ENCODE measurements around the gene TAF1A.

The TAF1A gene

DNA sequence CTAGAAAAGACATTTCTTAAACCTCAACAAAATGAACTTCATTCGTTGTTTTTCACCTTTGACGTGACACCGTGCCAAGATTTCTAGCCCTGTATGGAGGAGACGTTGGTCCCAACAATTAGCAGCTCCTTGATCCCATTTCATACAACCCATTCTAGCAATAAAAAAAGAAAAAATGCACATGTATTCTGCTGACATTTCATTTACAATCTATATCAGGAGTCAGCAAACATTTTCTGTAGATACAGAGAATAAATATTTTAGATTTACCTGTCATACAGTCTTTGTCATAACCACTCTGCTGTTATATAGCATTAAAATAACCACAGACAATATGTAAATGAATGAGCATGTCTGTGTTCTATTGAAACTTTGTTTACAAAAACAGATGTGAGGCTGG is 7.0 kb upstream of the TAF1A start:
- DNase-seq (ENCODE audit: low read depth, low spot score): no peak

DNA sequence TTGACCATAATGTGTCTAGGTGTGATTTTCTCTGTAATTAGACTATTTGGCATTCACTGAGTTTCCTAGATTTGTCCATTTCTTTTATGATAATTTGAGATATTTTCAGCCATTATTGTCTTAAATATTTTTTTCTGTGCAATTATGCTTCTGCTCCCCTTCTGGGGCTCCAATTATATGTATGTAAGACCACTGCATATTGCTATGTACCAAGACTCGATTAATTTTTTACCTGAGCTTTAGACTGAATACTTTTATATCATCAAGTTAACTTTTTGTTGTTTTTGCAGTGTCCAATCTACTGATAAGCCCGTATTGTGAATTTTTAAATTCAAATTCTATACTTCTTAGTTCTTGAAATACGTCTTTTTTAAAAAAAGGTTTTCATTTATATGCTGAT is 5.1 kb upstream of the TAF1A start:
- no peak for DNase-seq (ENCODE audit: low read depth, low spot score)

- no peak for DNase-seq (ENCODE audit: low read depth, low spot score)
Observed at GRCh38 chr1:222592171-222592570, 2.4 kb upstream of the TAF1A start.

GRCh38 chr1:222588135-222588534 is 1.6 kb downstream of the TAF1A start:
- DNase-seq (ENCODE audit: low read depth, low spot score): no peak

GRCh38 chr1:222586842-222587241 is 2.9 kb downstream of the TAF1A start:
- no peak for DNase-seq (ENCODE audit: low read depth, low spot score)

DNA sequence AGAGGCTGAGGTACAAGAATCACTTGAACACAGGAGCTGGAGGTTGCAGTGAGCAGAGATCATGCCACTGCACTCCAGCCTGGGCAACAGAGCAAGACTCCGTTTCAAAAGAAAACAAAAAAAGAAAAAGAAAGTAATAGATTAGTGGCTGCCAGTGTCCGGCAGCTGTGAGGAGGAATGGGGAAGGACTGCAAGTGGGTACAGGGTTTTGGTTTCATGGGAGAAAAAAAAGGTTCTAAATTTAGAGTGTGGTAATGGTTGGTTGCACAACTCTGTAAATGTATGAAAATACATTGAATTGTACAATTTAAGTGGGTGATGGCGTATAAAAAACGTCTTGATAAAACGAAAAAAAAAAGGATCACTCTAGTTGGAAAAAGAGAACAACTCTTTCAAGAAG is 6.7 kb downstream of the TAF1A start:
- DNase-seq (ENCODE audit: low read depth, low spot score): no peak

DNA sequence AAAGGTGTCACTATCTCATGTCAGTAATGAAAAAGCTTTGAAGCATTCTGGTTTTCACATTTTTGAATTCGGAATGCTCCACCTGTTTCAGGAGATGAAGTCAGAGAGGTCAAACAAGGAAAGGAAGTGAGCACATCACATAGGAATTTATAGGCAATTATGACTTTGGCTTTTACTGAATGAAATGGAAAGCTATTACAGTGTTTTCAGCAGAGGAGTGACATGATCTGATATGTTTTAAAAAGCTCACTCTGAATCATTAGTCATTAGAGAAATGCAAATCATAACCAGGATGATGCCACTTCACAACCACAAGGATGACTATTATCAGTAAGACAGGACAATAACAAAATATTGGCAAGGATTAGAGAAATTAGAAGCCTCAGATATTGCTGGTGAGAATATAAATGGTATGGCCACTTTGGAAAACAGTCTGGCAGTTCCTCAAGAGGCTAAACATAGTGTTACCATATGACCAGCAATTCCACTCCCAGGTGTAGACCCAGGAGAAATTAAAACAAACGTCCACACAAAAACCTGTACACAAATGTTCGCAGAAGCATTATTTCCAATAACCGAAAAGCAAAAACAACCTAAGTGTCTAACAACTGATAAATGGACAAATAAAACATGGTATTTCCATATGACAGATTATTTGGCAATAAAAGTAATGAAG is 7.5 kb downstream of the TAF1A start:
- no peak for DNase-seq (ENCODE audit: low read depth, low spot score)

GRCh38 chr1:222579316-222579715 is 10.4 kb downstream of the TAF1A start:
- no peak for DNase-seq (ENCODE audit: low read depth, low spot score)

DNA sequence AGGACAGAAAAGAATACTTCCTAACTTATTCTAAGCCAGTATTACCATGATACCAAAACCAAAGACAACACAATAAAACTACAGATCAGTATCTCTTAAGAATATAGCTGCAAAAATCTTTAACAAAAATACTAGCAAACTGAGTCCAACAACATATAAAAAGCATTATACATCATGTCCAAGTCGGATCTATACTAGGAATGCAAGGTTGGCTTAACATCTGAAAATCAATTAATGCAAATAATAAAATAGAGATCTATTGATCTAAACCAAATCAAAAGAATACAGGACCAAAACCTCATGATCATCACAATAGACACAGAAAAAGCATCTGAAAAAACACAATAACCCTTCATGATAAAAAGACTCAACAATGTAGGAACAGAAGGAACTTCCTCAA is 18.9 kb downstream of the TAF1A start:
- DNase-seq (ENCODE audit: low read depth, low spot score): no peak

- DNase-seq (ENCODE audit: low read depth, low spot score): no peak
Observed at GRCh38 chr1:222561656-222562055, 28.1 kb downstream of the TAF1A start.

DNA sequence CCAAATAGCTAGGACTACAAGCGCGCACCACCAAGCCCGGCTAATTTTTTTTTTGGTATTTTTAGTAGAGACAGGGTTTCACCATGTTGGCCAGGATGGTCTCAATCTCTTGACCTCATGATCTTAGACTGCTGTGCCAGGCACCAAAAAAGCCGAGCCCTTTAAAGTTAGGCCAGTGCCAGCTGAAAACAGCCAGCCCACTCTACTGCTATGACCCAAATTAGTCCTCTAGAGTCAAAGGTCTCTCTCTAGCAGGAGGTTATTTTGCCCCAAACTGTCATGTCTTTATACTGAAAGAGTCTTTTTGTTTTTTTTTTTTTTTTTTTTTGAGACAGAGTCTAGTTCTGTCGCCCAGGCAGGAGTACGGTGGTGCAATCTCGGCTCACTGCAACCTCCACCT is 32.2 kb downstream of the TAF1A start:
- no peak for DNase-seq (ENCODE audit: low read depth, low spot score)

GRCh38 chr1:222557148-222557547 is 32.6 kb downstream of the TAF1A start:
- no peak for DNase-seq (ENCODE audit: low read depth, low spot score)

GRCh38 chr1:222555992-222556615 is 33.6 kb downstream of the TAF1A start:
- DNase-seq (ENCODE audit: low read depth, low spot score): no peak

- no peak for DNase-seq (ENCODE audit: low read depth, low spot score)
Observed at GRCh38 chr1:222554177-222554576, 35.6 kb downstream of the TAF1A start.

DNA sequence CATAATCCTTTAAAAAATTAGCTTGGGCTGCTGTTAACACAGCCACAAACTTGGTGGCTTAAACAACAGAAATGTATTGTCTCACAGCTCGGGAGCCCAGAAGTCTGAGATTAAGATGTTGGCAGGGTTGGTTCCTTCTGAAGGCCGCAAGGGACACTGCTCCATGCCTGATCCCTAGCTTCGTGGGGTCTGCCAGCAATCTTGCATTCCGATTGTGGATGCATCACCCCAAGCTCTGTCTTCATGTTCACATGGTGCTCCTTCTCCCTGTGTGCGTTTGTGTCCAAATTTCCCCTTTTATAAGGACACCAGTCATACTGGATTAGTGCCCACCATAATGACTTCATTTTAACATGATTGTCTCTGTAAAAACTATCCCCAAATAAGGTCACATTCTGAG is 36.9 kb downstream of the TAF1A start:
- no peak for DNase-seq (ENCODE audit: low read depth, low spot score)

- no peak for DNase-seq (ENCODE audit: low read depth, low spot score)
Observed at GRCh38 chr1:222547944-222548671, 41.6 kb downstream of the TAF1A start, which contains the start of gene HHIPL2. Gene HHIPL2, minus strand, starts transcription at chr1:222548104. Its CDS starts 60 bp downstream, at chr1:222548044.

DNA sequence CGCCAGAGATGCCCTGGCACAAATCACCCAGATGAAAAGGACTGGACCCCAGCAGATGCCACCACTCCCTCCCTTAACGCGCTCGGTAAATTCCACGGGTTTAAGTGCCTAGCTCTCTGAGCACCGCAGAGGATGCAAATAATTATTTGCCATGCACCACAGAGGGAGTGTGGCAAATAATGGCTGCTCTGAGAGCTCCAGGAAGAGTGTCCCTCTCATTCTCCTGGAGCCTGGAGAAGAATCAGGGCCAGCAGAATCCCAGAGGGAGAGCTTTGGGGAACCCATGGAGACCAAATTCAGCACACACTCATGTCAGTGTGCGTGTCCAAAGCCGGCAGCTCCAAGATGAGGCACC is 42.5 kb downstream of the TAF1A start:
- DNase-seq (ENCODE audit: low read depth, low spot score): no peak

- DNase-seq (ENCODE audit: low read depth, low spot score): no peak
Observed at GRCh38 chr1:222546548-222547259, 43.0 kb downstream of the TAF1A start.

- no peak for DNase-seq (ENCODE audit: low read depth, low spot score)
Observed at GRCh38 chr1:222546091-222546490, 43.6 kb downstream of the TAF1A start.

DNA sequence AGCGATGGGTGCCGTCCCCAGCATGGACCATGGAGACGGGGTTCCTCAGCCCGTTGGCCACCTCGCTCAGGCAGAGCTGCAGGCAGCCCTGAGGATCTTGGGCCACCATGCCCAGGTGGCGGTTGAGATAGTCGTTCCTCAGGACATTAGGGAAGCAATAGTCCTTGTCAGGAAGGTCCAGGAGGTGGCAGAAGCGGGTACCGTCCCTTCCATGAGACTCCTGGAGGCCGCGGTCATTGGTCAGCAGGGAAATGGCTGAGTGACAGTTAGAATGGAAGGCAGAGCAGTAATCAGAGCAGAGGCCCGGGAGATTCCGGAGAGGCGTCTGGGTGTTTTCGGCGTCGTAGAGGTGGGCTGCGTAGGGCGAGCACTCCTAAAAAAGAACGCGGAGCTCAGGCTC is 45.9 kb downstream of the TAF1A start:
- DNase-seq (ENCODE audit: low read depth, low spot score): no peak

DNA sequence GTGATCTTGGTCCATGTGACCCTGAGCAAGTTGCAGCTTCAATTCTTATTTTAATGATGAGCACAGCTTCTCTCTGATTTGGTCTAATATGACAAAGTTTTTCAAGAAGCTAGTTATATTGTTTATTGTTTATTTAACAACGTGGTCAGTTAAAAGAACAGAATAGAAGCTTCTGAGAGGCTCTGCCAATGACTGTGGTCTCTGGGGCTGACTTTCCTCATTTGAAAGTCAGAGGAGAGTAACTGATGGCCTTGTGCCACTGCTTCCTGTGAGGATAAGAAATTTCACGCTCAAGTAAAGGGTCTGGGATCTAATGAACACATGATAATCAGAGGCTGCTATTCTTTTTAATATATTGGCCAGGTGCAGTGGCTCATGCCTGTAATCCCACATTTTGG is 49.1 kb downstream of the TAF1A start:
- no peak for DNase-seq (ENCODE audit: low read depth, low spot score)

DNA sequence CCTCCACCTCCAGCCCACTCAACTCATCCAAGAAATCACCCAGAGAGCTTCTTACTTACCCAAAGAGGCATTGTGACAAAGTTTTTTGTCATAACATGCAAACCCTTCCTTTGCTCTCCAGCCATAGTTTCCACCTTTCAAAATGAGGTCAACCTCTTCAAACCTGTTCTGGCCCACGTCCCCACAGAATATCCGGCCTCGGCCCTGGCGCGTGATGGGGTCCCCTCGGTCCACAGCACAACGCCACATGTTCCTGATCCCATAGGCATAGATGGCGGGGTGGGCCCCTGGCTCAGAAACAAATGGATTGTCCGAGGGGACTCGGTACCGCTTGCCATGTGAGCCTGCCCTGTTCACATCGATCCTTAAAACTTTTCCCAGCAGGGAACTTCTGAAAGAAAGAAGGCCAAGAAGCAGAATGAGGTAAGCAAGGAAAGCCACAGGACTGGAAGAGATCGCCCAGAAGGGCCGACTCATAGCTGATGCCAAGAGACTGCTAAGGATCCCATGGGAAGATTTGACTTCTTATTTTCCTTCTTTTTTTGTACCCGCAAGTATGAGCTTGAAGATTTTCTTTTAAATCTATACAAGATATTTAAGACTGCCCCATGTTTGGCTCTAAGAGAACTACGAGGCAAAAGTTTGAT is 49.7 kb downstream of the TAF1A start:
- DNase-seq (ENCODE audit: low read depth, low spot score): no peak
